Vagina (tissue), 2 donors: ENCODE measurements around the gene RAVER2.

Source experiments
- POLR2A ChIP-seq, 2 donors: fragments of 450-650 bp; IDR thresholded peaks; one replicate each; pipeline ENCODE4 v1.6.1; 2017; ENCODE audit warnings: antibody characterized with exemption in 2 of 2, mild to moderate bottlenecking in 2 of 2, moderate library complexity in 2 of 2
- POLR2AphosphoS5 ChIP-seq, 2 donors: sonication (generic); formaldehyde crosslinking; IDR thresholded peaks; one replicate each; pipeline ENCODE4 v1.9.0; 2017; ENCODE audit warnings: antibody characterized with exemption in 2 of 2, mild to moderate bottlenecking in 2 of 2, low read depth in 1 of 2; ENCODE audit not compliant: insufficient read depth in 1 of 2
- TF ChIP-seq, protein P1 (sequence below), 3 experiments: fragments of 450-650 bp in 2 of 3; fragments of 200-600 bp in 1 of 3; sonication (generic) in 1 of 3; IDR thresholded peaks; one replicate each; pipeline ENCODE4 v1.5.1; 2017 to 2019; ENCODE audit warnings: antibody characterized with exemption in 3 of 3, mild to moderate bottlenecking in 2 of 3, moderate library complexity in 2 of 3

DNA sequence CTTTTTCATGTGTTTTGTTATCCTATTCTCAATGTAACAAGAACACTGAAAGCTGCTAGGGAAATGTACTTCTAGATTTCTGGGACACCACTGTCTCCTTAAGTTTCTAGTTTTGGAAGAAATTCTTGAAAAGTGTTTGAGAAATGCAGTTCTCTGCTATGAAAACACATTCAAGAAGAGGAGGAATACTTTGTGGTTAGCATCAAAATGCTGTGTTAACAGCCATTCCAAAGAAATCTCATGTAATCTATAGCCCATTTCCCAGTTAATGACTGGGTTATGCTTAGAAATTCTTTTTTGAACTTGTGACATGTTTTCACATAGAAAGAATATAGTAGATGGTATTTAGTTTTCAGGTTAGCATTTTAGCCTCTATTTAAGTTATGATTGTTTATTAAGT is 6.0 kb downstream of the RAVER2 start:
- TF ChIP-seq, protein P1, sequence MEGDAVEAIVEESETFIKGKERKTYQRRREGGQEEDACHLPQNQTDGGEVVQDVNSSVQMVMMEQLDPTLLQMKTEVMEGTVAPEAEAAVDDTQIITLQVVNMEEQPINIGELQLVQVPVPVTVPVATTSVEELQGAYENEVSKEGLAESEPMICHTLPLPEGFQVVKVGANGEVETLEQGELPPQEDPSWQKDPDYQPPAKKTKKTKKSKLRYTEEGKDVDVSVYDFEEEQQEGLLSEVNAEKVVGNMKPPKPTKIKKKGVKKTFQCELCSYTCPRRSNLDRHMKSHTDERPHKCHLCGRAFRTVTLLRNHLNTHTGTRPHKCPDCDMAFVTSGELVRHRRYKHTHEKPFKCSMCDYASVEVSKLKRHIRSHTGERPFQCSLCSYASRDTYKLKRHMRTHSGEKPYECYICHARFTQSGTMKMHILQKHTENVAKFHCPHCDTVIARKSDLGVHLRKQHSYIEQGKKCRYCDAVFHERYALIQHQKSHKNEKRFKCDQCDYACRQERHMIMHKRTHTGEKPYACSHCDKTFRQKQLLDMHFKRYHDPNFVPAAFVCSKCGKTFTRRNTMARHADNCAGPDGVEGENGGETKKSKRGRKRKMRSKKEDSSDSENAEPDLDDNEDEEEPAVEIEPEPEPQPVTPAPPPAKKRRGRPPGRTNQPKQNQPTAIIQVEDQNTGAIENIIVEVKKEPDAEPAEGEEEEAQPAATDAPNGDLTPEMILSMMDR (IDR thresholded peaks at IDR 0.05) = no peak
- TF ChIP-seq POLR2A (IDR thresholded peaks at IDR 0.05) (no peak), POLR2AphosphoS5 (IDR thresholded peaks at IDR 0.05; ENCODE audit: insufficient read depth in 1 of 2, low read depth in 1 of 2) (no peak)
